OCI-M2 (cell line): ENCODE results near the gene CRYGN.

ENCODE experiments used
- DNase-seq: peaks from one replicate; lab custom pipeline; 2025; ENCODE audit not compliant: unreplicated experiment; lab: John Stamatoyannopoulos, UW

Gene CRYGN

GRCh38 chr7:151393031-151393977 lies 46.6 kb downstream of the CRYGN start:
- no peak for DNase-seq

GRCh38 chr7:151392426-151392825 lies 47.5 kb downstream of the CRYGN start:
- no peak for DNase-seq

- DNase-seq = no peak
Observed at GRCh38 chr7:151392002-151392401, 47.9 kb downstream of the CRYGN start.

- no peak for DNase-seq
Observed at GRCh38 chr7:151391358-151391730, 48.6 kb downstream of the CRYGN start.

GRCh38 chr7:151390598-151391357 lies 49.2 kb downstream of the CRYGN start:
- DNase-seq = no peak

GRCh38 chr7:151389768-151390597 lies 50.0 kb downstream of the CRYGN start:
- DNase-seq = no peak

GRCh38 chr7:151389096-151389767 lies 50.7 kb downstream of the CRYGN start:
- no peak for DNase-seq

- DNase-seq = no peak
Observed at GRCh38 chr7:151388430-151388829, 51.5 kb downstream of the CRYGN start.

GRCh38 chr7:151388007-151388297 lies 52.0 kb downstream of the CRYGN start:
- DNase-seq = no peak

GRCh38 chr7:151387161-151388006 lies 52.6 kb downstream of the CRYGN start:
- no peak for DNase-seq

- DNase-seq = no peak
Observed at GRCh38 chr7:151386301-151387160, 53.4 kb downstream of the CRYGN start.

- no peak for DNase-seq
Observed at GRCh38 chr7:151385626-151386300, 54.2 kb downstream of the CRYGN start.

- no peak for DNase-seq
Observed at GRCh38 chr7:151384776-151385625, 54.9 kb downstream of the CRYGN start.

- DNase-seq = no peak
Observed at GRCh38 chr7:151384352-151384697, 55.6 kb downstream of the CRYGN start.

- no peak for DNase-seq
Observed at GRCh38 chr7:151383638-151384351, 56.1 kb downstream of the CRYGN start.

GRCh38 chr7:151382079-151382885 lies 57.7 kb downstream of the CRYGN start:
- DNase-seq = no peak
